HG02938 (cell line): ENCODE measurements around the gene CEP85L.
A peak's percentile ranks its signal among the peaks of the same experiment; 100 is the strongest.

ENCODE experiments used
- ATAC-seq: cut with Tn5 transposase; IDR thresholded peaks from one replicate; pipeline ENCODE4 v1.9.1; 2021; ENCODE audit warnings: mild to moderate bottlenecking, moderate library complexity; ENCODE audit not compliant: unreplicated experiment

CEP85L gene

GRCh38 chr6:118580585-118581419, 70.6 kb downstream of the CEP85L start:
- ATAC-seq = peak; percentile 79

GRCh38 chr6:118579786-118580185, 71.6 kb downstream of the CEP85L start:
- ATAC-seq = no peak

GRCh38 chr6:118578617-118579016, 72.8 kb downstream of the CEP85L start:
- ATAC-seq = no peak

- no peak for ATAC-seq
Observed at GRCh38 chr6:118577972-118578371, 73.4 kb downstream of the CEP85L start.

GRCh38 chr6:118574051-118574865, 77.1 kb downstream of the CEP85L start:
- no peak for ATAC-seq

- no peak for ATAC-seq
Observed at GRCh38 chr6:118571121-118571520, 80.3 kb downstream of the CEP85L start.

- no peak for ATAC-seq
Observed at GRCh38 chr6:118569498-118569897, 81.9 kb downstream of the CEP85L start.

- no peak for ATAC-seq
Observed at GRCh38 chr6:118567974-118568373, 83.4 kb downstream of the CEP85L start.

GRCh38 chr6:118565311-118565960, 86.0 kb downstream of the CEP85L start:
- ATAC-seq = peak; percentile 99

- ATAC-seq = no peak
Observed at GRCh38 chr6:118562959-118563358, 88.4 kb downstream of the CEP85L start.

- ATAC-seq = no peak
Observed at GRCh38 chr6:118562248-118562647, 89.1 kb downstream of the CEP85L start.

- ATAC-seq = peak; percentile 86
Observed at GRCh38 chr6:118559659-118560058, 91.7 kb downstream of the CEP85L start.

GRCh38 chr6:118558464-118559217, 92.8 kb downstream of the CEP85L start:
- ATAC-seq = peak; percentile 55

- no peak for ATAC-seq
Observed at GRCh38 chr6:118554698-118555097, 96.7 kb downstream of the CEP85L start.

- ATAC-seq = no peak
Observed at GRCh38 chr6:118553132-118553531, 98.3 kb downstream of the CEP85L start.

GRCh38 chr6:118551063-118552053, 100.0 kb downstream of the CEP85L start:
- ATAC-seq = peak; percentile 89

GRCh38 chr6:118548613-118549012, 102.8 kb downstream of the CEP85L start:
- no peak for ATAC-seq

GRCh38 chr6:118548136-118548535, 103.3 kb downstream of the CEP85L start, which contains the start of gene PLN:
Gene PLN, plus strand, starts transcription at chr6:118548296. Its CDS starts 10,626 bp downstream, at chr6:118558922.
- ATAC-seq = no peak

- no peak for ATAC-seq
Observed at GRCh38 chr6:118546880-118547218, 104.5 kb downstream of the CEP85L start.
